GM13977 (cell line): ENCODE data around the gene LRRC25.
A peak's percentile ranks its signal among the peaks of the same experiment; 100 is the strongest.

Source experiments
- DNase-seq: peaks from one replicate; pipeline ENCODE4 v3.0.0; 2012; ENCODE audit warnings: low spot score
- CTCF ChIP-seq: IDR thresholded peaks from 2 replicates; pipeline ENCODE4 v1.5.1; 2012; ENCODE audit warnings: mild to moderate bottlenecking, control low read depth; ENCODE audit not compliant: insufficient read depth; ENCODE audit errors: extremely low read depth, missing control alignments
- in situ Hi-C: fragments of 300-500 bp; cut with MboI; formaldehyde crosslinking; loops from one replicate; pipeline ENCODE4 v1.12.0; 2022; ENCODE audit warnings: low sequenced_read_pairs, low pct_unique_long_range_greater_than_20kb, mixed read lengths, inconsistent platforms; ENCODE audit not compliant: unreplicated experiment

LRRC25 gene

GRCh38 chr19:18431351-18432197, 34.2 kb upstream of the LRRC25 start:
- TF ChIP-seq CTCF, result no peak
- no peak for DNase-seq
- in situ Hi-C loops, result no loop called here

- in situ Hi-C loops, result no loop called here
- no peak for DNase-seq
- TF ChIP-seq CTCF, result no peak
These were observed 33.2 kb upstream of the LRRC25 start for GRCh38 chr19:18430417-18431144.

- no peak for DNase-seq
- in situ Hi-C loops, result no loop called here
- TF ChIP-seq CTCF, result no peak
These were observed 32.4 kb upstream of the LRRC25 start for GRCh38 chr19:18429717-18430416.

- peak; percentile 7 for TF ChIP-seq CTCF
- DNase-seq, result peak; percentile 97
- in situ Hi-C loops, result no loop called here
These were observed 31.6 kb upstream of the LRRC25 start for GRCh38 chr19:18428787-18429674.

- no peak for TF ChIP-seq CTCF
- DNase-seq, result no peak
These were observed 30.9 kb upstream of the LRRC25 start for GRCh38 chr19:18428173-18428786.

More at GRCh38 chr19:18428173-18428786, 30.9 kb upstream of the LRRC25 start:
- in situ Hi-C loops, result no loop called here
